ENCODE measurements around the gene C5orf46. TPM values are rescaled to one million over a fixed set of nuclear protein-coding genes. Genes with fewer than 3 reads are reported as not detected.

C5orf46 gene
- total and polyA plus RNA-seq, 11 donors, result 3.8 to 28.6 (median 6.9) TPM; not detected in 1

- no peak for TF ChIP-seq CTCF (IDR thresholded peaks at IDR 0.05)
- no peak for TF ChIP-seq POLR2A (IDR thresholded peaks at IDR 0.05)
- no peaks in the 10 kb centered on the region for H3K9me3 ChIP-seq
- peaks cover 0 to 12% (median 0%) of the 10 kb centered on the region in 12 donors for H3K4me1 ChIP-seq
- no peak overlapping the region for H3K4me3 ChIP-seq
- intact Hi-C loops (cut with DNase I), result no loop called here
- H3K27ac ChIP-seq, result no peak overlapping the region
- H3K27me3 ChIP-seq, result no peaks in the 10 kb centered on the region
- no peak for DNase-seq
- WGBS, 4 donors, result 72 to 90% (median 88%) methylated on average over 4 of the region's 4 CpGs
- ATAC-seq, result no peak
- H3K36me3 ChIP-seq, result no peaks in the 10 kb centered on the region
Observed at GRCh38 chr5:147904110-147904509, 2.2 kb downstream of the C5orf46 start.

- no peak overlapping the region for H3K4me3 ChIP-seq
- H3K27me3 ChIP-seq, result no peaks in the 10 kb centered on the region
- ATAC-seq (no peak), DNase-seq (no peak)
- no peak overlapping the region for H3K27ac ChIP-seq
- intact Hi-C loops (cut with DNase I), result no loop called here
- peaks cover 0 to 12% (median 0%) of the 10 kb centered on the region in 12 donors for H3K4me1 ChIP-seq
- no peaks in the 10 kb centered on the region for H3K9me3 ChIP-seq
- TF ChIP-seq POLR2A (IDR thresholded peaks at IDR 0.05), result no peak
- TF ChIP-seq CTCF (IDR thresholded peaks at IDR 0.05), result no peak
- H3K36me3 ChIP-seq, result no peaks in the 10 kb centered on the region
Observed at GRCh38 chr5:147902609-147903115, 3.7 kb downstream of the C5orf46 start.

GRCh38 chr5:147901599-147902039 lies 4.7 kb downstream of the C5orf46 start:
- WGBS, 4 donors, result 60 to 72% (median 68%) methylated on average over 12 of the region's 12 CpGs
- DNase-seq, result no peak
- no peaks in the 10 kb centered on the region for H3K9me3 ChIP-seq
- H3K4me3 ChIP-seq, result no peak overlapping the region
- ATAC-seq, result no peak
- TF ChIP-seq POLR2A (IDR thresholded peaks at IDR 0.05) (no peak), CTCF (IDR thresholded peaks at IDR 0.05) (no peak)
- peaks cover 0 to 3% (median 0%) of the 10 kb centered on the region in 9 donors for H3K36me3 ChIP-seq
- no peak overlapping the region for H3K27ac ChIP-seq
- H3K27me3 ChIP-seq, result no peaks in the 10 kb centered on the region
- intact Hi-C loops (cut with DNase I), result no loop called here
- H3K4me1 ChIP-seq, result peaks cover 0 to 10% (median 0%) of the 10 kb centered on the region in 12 donors

GRCh38 chr5:147898875-147899401 lies 7.4 kb downstream of the C5orf46 start:
- ATAC-seq (no peak), DNase-seq (no peak)
- Histone ChIP-seq H3K36me3 (peaks cover 0 to 3% (median 0%) of the 10 kb centered on the region in 9 donors), H3K4me1 (peaks cover 0 to 6% (median 0%) of the 10 kb centered on the region in 12 donors), H3K27me3 (no peaks in the 10 kb centered on the region), H3K9me3 (no peaks in the 10 kb centered on the region), H3K4me3 (no peak overlapping the region), H3K27ac (no peak overlapping the region)
- intact Hi-C loops (cut with DNase I), result no loop called here
- no peak for TF ChIP-seq CTCF (IDR thresholded peaks at IDR 0.05)
- TF ChIP-seq POLR2A (IDR thresholded peaks at IDR 0.05), result no peak
- WGBS, 4 donors, result 77 to 92% (median 88%) methylated on average over 3 of the region's 3 CpGs
